Cardiac muscle cell (in vitro differentiated cells and primary cell): ENCODE measurements around the gene USP7. TPM values are rescaled to one million over a fixed set of nuclear protein-coding genes. Genes with fewer than 3 reads are reported as not detected.
"Not testable (repeated sequence)": the region's sequence is repeated elsewhere in the genome, so short reads cannot be mapped to it uniquely, and the experiment has no call there.

ENCODE experiments used
- DNase-seq, 2 donors: peaks; one replicate each; pipeline versions ENCODE4 v3.0.0 to v3.0.0-alpha.2; 2010 to 2017; ENCODE audit warnings: low read depth in 1 of 2, low spot score in 1 of 2
- H3K27ac ChIP-seq: fragments of 200-600 bp; sonication (generic); 2 replicates; pipeline ENCODE4 v1.5.1; 2016
- H3K27me3 ChIP-seq: fragments of 200-600 bp; sonication (generic); 2 replicates; pipeline ENCODE4 v1.6.0; 2016; ENCODE audit warnings: control low read depth
- H3K36me3 ChIP-seq: fragments of 200-600 bp; sonication (generic); 2 replicates; pipeline ENCODE4 v1.5.1; 2016; ENCODE audit warnings: control low read depth
- H3K4me1 ChIP-seq: fragments of 200-600 bp; sonication (generic); 2 replicates; pipeline ENCODE4 v1.8.1; 2017; ENCODE audit warnings: low read depth, mild to moderate bottlenecking, mixed run types
- H3K4me3 ChIP-seq: fragments of 200-600 bp; sonication (generic); 2 replicates; pipeline ENCODE4 v1.5.1; 2016; ENCODE audit warnings: mild to moderate bottlenecking
- H3K9me3 ChIP-seq: fragments of 200-600 bp; sonication (generic); 2 replicates; pipeline ENCODE4 v1.5.1; 2017; ENCODE audit warnings: low read depth, mild to moderate bottlenecking, control low read depth
- CTCF ChIP-seq: IDR thresholded peaks from 2 replicates; pipeline ENCODE4 v1.5.1; 2012; ENCODE audit warnings: low read depth, mild to moderate bottlenecking, low read length
- polyA plus RNA-seq: library from polyadenylated mRNA; unstranded; fragments of >200 nt; fragmentation: Nextera tagmentation; extraction: Ambion mirVana; gene quantifications from 2 replicates; pipeline ENCODE4 v1.2.1, GENCODE V29; 2016
- total RNA-seq: library from RNA; depleted of rRNA; stranded (reverse); fragments of >200 nt; gene quantifications from 2 replicates; pipeline ENCODE4 v1.2.3, GENCODE V29; 2016

The USP7 gene
- total and polyA plus RNA-seq, 2 experiments from 2014 or later: 45.1 to 77.0 TPM

GRCh38 chr16:8975039-8975438 is 11.3 kb upstream of the USP7 start:
- Histone ChIP-seq H3K27ac (no peak overlapping the region), H3K4me3 (no peak overlapping the region), H3K9me3 (no peaks in the 10 kb centered on the region), H3K27me3 (no peaks in the 10 kb centered on the region), H3K36me3 (no peaks in the 10 kb centered on the region), H3K4me1 (no peaks in the 10 kb centered on the region)
- no peak for TF ChIP-seq CTCF
- DNase-seq: no peak

GRCh38 chr16:8972843-8973586 is 9.3 kb upstream of the USP7 start:
- TF ChIP-seq CTCF: no peak
- H3K36me3 ChIP-seq: no peaks in the 10 kb centered on the region
- H3K4me1 ChIP-seq: no peaks in the 10 kb centered on the region
- no peaks in the 10 kb centered on the region for H3K27me3 ChIP-seq
- H3K4me3 ChIP-seq: no peak overlapping the region
- peak in 1 of 2 donors; percentile 51 for DNase-seq
- H3K9me3 ChIP-seq: no peaks in the 10 kb centered on the region
- H3K27ac ChIP-seq: no peak overlapping the region

- no peak for DNase-seq
- no peaks in the 10 kb centered on the region for H3K36me3 ChIP-seq
- TF ChIP-seq CTCF: no peak
- no peak overlapping the region for H3K27ac ChIP-seq
- H3K9me3 ChIP-seq: no peaks in the 10 kb centered on the region
- no peak overlapping the region for H3K4me3 ChIP-seq
- no peaks in the 10 kb centered on the region for H3K27me3 ChIP-seq
- H3K4me1 ChIP-seq: no peaks in the 10 kb centered on the region
Observed at GRCh38 chr16:8971416-8971815, 7.7 kb upstream of the USP7 start.

GRCh38 chr16:8969202-8969897 is 5.6 kb upstream of the USP7 start:
- DNase-seq, H3K36me3 ChIP-seq, H3K4me1 ChIP-seq, H3K9me3 ChIP-seq, H3K4me3 ChIP-seq, H3K27ac ChIP-seq, H3K27me3 ChIP-seq: not testable (repeated sequence)

GRCh38 chr16:8968054-8968453 is 4.3 kb upstream of the USP7 start:
- H3K9me3 ChIP-seq, DNase-seq, H3K27me3 ChIP-seq, H3K36me3 ChIP-seq, H3K4me1 ChIP-seq, H3K4me3 ChIP-seq, H3K27ac ChIP-seq: not testable (repeated sequence)

GRCh38 chr16:8967132-8967821 is 3.6 kb upstream of the USP7 start:
- Histone ChIP-seq H3K27me3 (no peaks in the 10 kb centered on the region), H3K27ac (no peak overlapping the region), H3K4me3 (no peak overlapping the region), H3K9me3 (no peaks in the 10 kb centered on the region), H3K36me3 (no peaks in the 10 kb centered on the region), H3K4me1 (peaks cover under 1% of the 10 kb centered on the region)
- no peak for DNase-seq
- TF ChIP-seq CTCF: no peak
